H1 (cell line): ENCODE results near the gene TDP1. TPM values are rescaled to one million over a fixed set of nuclear protein-coding genes. Genes with fewer than 3 reads are reported as not detected.

Experiments used
- polyA plus RNA-seq, 7 experiments: library from polyadenylated mRNA; depleted of rRNA in 3 of 7; stranded (reverse) in 5 of 7; unstranded in 2 of 7; fragments of >200 nt in 5 of 7; fragments of 200-250 nt in 2 of 7; gene quantifications; 1 replicate in 5 of 7; 2 replicates in 1 of 7; 4 replicates in 1 of 7; pipeline versions ENCODE4 v1.2.1 to v1.2.3, GENCODE V29; 2011 to 2013; ENCODE audit warnings: missing spikeins in 2 of 7, mixed read lengths in 2 of 7
- total RNA-seq: library from RNA; stranded (reverse); fragmentation: NEBNext Ultra II Directional; extraction: Animal tissue kit (Norgen Biotek cat#: 25700); gene quantifications from 2 replicates; pipeline ENCODE4 v1.2.1, GENCODE V29; 2021
- TF ChIP-seq, protein P1 (sequence below): IDR thresholded peaks from 2 replicates; pipeline ENCODE4 v1.6.1; 2012; ENCODE audit warnings: low read length, inconsistent platforms

The TDP1 gene
- total and polyA plus RNA-seq, 2 of the 8 experiments (the other 6 are each of a cell fraction or from before 2014, with no cell fraction given) = 32.2 to 69.9 TPM

DNA sequence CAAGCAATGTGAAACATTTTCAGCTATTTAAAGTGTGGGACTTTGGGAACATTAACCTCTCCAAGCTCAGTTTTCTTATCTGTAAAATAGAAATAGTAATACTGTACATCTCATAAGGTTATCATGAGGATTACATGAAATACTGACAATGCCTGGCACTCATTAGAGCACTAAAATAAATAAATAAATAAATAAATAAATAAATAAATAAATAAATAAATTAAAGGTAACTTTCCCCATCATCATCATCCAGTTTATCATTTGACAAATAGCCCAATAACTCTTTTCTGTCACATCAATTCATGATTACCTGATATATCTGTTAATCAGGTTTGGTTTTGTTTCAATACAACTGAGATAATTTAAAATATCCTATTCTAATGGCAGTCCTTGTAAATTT, 49.7 kb upstream of the TDP1 start (continued):
- TF ChIP-seq, protein P1, sequence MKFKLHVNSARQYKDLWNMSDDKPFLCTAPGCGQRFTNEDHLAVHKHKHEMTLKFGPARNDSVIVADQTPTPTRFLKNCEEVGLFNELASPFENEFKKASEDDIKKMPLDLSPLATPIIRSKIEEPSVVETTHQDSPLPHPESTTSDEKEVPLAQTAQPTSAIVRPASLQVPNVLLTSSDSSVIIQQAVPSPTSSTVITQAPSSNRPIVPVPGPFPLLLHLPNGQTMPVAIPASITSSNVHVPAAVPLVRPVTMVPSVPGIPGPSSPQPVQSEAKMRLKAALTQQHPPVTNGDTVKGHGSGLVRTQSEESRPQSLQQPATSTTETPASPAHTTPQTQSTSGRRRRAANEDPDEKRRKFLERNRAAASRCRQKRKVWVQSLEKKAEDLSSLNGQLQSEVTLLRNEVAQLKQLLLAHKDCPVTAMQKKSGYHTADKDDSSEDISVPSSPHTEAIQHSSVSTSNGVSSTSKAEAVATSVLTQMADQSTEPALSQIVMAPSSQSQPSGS = no peak
